DMS53 treated with DMSO at 0.1 percent for 48 hours (cell line): ENCODE data around the gene FBXL20.
"Not testable (repeated sequence)": the region's sequence is repeated elsewhere in the genome, so short reads cannot be mapped to it uniquely, and the experiment has no call there.

ENCODE experiments used
- DNase-seq: peaks from one replicate; lab custom pipeline; 2025; ENCODE audit not compliant: unreplicated experiment; lab: John Stamatoyannopoulos, UW

FBXL20 gene

GRCh38 chr17:39261286-39261685 is 140.1 kb downstream of the FBXL20 start:
- no peak for DNase-seq

- no peak for DNase-seq
Measured at GRCh38 chr17:39252788-39253460, 148.5 kb downstream of the FBXL20 start.

- DNase-seq: no peak
Measured at GRCh38 chr17:39251997-39252396, 149.4 kb downstream of the FBXL20 start.

DNA sequence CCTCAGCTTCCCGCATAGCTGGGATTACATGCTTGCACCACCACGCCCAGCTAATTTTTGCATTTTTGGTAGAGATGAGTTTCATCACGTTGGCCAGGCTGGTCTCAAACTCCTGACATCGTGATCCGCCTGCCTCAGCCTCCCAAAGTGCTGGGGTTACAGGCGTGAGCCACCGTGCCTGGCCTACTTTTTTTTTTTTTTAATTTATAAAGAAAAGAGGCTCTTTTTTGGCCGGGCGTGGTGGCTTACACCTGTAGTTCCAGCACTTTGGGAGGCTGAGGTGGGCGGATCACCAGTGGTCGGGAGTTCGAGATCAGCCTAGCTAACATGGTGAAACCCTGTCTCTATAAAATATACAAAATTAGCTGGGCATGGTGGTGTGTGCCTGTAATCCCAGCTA is 151.3 kb downstream of the FBXL20 start:
- DNase-seq: not testable (repeated sequence)

DNA sequence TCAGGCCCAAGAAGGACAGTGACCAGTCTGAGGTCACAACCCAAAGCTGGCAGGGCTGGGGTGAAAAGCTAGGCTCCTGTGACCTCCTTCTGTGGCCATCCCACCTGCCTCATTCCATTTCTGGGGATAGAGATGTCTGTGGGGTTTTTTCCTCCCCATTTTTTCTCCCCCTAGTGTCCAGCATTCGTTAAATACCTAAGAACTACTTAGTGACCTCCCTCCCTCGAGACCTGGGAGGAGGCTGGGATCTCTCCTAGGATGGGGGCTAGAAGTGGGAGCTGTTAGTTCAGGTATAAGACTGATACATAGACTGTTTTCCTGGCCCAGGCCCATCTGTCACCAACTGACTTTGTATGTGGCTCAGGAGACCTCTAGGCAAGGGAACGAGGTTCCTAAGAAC is 155.2 kb downstream of the FBXL20 start:
- no peak for DNase-seq

DNA sequence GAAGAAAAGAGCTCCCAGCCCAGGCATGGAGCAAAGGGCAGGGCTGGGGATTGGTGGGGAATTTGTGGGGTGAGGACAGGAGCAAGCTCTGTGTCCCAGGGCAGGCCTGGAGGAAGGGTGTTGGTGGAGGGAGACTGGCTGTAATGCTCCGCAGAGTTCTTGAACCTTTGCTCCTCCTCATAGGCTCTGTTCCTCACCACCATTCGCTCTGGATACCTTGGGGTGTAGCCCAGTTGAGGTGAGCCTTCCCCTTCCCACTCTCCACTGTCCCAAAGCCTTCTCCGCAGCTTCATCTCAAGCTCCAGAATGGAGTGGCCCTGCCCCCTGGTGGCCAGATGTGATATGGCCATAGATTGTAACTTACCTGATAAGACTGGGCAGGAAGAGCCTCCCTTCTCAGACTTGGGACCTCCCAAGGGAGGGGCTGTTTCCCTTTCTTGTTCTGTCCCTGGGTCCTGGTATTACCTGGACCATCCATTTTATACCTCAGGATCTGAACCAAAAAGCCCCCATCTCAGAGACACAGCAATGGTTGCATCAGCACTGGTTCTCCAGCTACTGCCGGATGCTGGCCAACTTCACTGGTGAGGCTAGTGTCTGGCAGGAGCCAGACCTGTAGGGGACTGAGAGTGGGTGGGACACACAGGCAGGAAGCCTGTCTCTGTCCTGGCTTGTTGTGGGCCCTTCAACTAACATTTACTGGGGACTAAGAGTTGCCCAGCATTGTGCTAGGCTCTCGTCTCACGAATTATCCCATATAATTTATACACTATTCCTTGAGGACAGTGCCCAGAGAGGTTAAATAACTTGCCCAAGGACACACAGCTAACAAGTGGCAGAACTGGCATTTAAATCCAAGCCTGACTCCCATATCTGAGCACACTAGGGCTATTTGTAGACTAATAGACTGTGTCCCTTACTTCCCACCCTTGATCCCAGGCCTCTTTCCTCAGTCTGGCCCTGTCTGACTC is 156.5 kb downstream of the FBXL20 start:
- peak; percentile 66 for DNase-seq

- no peak for DNase-seq
Measured at GRCh38 chr17:39244016-39244599, 157.3 kb downstream of the FBXL20 start.

GRCh38 chr17:39243155-39243554 is 158.3 kb downstream of the FBXL20 start:
- no peak for DNase-seq

- no peak for DNase-seq
Measured at GRCh38 chr17:39240631-39241030, 160.8 kb downstream of the FBXL20 start.

DNA sequence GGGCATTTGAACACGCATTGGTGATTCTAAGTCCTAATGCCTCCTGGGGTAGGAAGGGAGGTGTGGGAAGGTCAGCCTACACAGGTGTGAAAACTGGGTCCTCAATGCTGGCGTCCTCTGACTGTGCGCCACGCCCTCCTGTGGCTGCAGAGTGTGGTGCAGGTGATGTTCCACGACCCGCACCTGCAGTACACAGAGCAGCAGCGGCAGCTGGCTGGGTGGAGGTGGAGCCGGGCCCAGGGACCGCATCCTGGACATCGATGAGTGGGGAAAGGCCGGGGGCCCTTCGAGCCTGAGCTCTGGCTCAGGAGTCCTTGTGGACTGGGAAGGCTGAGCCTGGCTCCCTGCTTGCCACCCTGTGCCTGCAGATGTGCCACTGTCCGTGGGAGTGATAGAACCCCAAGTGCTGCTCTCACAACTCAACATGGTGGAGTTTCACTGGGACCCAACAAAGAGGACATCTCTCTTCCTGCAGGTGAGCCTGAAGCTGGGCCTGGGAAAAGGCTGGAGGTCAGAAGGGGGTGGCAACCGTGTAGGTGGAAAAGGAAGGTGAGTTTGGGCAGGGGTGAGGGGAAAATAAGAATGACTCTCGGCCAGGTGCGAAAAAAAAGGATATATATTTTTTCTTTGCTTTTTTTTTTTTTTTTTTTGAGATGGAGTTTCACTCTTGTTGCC is 161.6 kb downstream of the FBXL20 start:
- DNase-seq: peak; percentile 61

GRCh38 chr17:39238311-39238972 is 163.0 kb downstream of the FBXL20 start:
- peak; percentile 68 for DNase-seq

GRCh38 chr17:39237586-39237985 is 163.8 kb downstream of the FBXL20 start:
- DNase-seq: no peak

DNA sequence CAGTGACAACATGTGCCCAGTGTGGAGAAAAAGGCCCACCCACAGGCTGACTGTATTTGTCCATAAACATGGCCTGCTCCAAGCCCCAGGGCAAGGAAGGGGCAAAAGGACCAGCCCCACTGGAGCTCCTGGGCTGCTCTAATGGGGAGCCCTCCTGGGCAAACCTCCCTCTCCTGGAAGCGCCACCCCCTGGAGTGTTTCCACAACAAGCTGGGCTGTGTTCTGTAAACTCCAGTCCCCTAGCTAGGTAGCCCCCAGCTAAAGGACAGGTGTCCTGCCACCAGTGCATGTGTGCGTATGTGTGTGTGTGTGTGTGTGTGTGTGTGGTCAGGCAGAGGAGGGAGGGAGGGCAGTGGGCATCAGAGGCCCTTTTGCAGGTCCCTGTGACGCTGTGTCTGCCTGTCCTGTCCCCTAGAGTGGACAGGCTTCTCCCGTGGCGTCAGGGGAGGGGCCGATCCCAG is 164.4 kb downstream of the FBXL20 start:
- DNase-seq: no peak

DNA sequence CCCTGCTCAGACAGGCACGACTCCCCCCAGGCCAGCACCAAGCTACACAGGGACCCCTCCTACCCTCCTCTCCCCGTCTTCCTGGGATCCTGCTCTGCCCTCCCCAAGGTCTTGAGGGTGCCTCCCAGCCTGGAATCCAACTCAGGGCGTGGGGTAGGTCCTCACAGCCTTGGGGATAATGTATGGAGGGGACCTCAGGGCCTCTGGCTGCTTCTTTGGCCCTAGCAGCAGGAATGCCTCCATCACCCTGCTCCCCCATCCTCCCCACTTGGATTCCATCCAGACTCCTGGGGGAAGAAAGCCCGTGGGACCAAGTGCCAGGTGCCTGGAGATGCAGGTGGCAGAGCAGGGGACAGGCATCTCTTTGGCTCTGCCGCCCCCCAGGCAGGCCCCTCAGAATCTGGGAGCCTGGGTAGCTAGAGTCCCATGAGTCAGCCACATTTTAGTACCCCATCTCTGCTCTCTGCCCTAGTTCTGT is 164.9 kb downstream of the FBXL20 start:
- no peak for DNase-seq

GRCh38 chr17:39235555-39236449 is 165.6 kb downstream of the FBXL20 start:
- peak; percentile 28 for DNase-seq

DNA sequence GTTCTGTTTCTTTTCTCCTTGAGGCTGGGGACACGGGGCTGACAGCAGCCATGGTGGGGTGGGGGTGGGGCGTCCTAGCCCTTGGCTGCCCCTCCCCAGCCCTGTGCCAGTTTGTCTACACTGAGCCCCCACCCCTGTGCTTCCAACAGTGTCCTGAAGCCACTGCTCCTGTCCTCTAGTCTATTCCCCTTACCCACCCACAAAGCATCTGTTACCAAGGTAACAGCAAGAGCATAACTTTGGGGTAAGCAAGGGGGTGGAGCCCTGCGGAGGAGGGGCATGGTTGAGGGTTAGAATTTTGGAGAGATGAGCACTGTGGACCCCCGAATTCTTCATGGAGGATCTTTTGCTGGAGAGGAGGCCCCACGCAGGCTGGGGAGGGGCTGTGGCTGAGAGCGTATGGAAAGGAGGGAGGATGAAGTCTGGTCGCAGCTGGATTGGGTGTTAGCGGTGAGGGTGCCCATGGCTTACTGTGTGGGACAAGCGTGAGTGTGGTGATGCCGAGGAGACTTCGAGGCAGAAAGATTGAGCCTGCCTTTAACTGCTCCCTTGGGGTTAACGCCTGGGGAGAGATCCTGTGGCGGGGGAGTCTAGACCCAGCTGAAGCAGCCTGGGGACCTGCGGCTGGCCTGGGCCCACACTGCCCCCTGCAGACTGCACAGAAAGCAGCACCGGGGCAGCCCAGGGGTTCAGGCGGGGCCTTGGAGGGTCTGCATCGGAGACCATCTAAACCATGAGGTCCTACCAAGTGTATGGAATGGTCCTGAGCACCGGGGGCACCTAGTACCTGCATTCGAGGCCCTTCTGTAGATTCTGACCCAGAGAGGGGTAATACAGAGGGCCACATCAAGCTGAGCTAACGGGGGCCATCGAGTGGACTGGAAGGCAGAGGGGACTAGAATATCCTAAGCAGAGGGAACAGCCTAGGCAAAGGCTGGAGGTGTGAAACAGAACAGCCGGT is 169.6 kb downstream of the FBXL20 start:
- no peak for DNase-seq

DNA sequence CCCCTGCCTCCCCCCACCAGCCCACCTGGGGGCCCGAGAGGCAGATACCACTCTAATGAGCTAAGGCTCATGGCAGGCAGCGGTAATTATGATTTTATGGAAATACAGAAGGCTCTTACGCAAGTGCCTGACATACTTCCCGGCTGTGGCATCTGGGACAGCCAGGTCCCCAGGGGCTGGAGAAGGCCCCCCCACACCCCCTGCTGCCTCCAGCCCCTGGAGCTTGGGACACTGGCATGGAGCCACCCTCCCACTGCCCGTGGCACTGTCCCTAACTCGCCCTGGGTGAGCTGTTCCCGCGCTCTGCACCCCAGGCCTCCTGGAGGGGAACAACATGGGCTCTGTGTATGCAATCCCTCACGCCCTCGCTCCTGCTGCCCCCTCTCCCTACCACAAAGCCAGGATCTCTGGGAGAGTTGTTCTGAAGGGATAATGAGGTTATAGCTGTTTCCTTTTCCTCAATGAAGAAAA is 170.3 kb downstream of the FBXL20 start:
- no peak for DNase-seq

DNA sequence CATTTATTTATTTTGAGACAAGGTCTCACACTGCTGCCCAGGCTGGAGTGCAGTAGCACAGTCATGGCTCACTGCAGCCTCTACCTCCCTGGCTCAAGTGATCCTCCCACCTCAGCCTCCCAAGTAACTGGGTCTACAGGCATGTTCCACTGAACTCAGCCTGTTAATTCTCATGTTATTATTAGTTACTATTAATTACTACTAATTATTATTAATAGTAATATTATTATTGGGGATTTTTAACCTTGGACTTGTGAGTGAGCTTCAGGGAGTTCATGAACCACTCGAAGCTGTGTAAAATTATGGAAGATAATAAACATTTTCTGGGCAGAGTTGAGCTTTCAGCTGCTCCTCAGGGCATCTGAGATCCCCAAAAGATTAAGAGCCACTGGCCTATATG is 171.1 kb downstream of the FBXL20 start:
- no peak for DNase-seq
